Activated T-helper 2 cell treated with anti-CD3 and anti-CD28 coated beads, Interferon-gamma antibody, Interleukin-2, Interleukin-4, amounts not matched to agents 10 μg/mL and 5 μg/mL and 100 μg/mL, durations not matched to agents 14 hours and 24 hours and 36 hours (primary cell): Measurements from ENCODE around the gene ITLN1. TPM values are rescaled to one million over a fixed set of nuclear protein-coding genes. Genes with fewer than 3 reads are reported as not detected.
"Not testable (repeated sequence)": the region's sequence is repeated elsewhere in the genome, so short reads cannot be mapped to it uniquely, and the experiment has no call there.

ENCODE experiments used
- DNase-seq: peaks from one replicate; pipeline ENCODE4 v3.0.0; 2021; ENCODE audit warnings: low spot score
- H3K27ac Mint-ChIP-seq: one replicate; pipeline ENCODE4 v1.8.0; 2021; ENCODE audit warnings: mixed read lengths
- H3K27me3 Mint-ChIP-seq: one replicate; pipeline ENCODE4 v1.8.0; 2021; ENCODE audit warnings: low read depth, mixed read lengths
- H3K36me3 Mint-ChIP-seq: one replicate; pipeline ENCODE4 v1.8.0; 2021; ENCODE audit warnings: low read depth, mixed read lengths
- H3K4me1 Mint-ChIP-seq: one replicate; pipeline ENCODE4 v1.8.0; 2021; ENCODE audit warnings: low read depth, mixed read lengths
- H3K4me3 Mint-ChIP-seq: one replicate; pipeline ENCODE4 v1.8.0; 2021; ENCODE audit warnings: low read depth, mild to moderate bottlenecking, moderate library complexity, mixed read lengths
- H3K9me3 Mint-ChIP-seq: one replicate; pipeline ENCODE4 v1.8.0; 2021; ENCODE audit warnings: mixed read lengths
- intact Hi-C: fragments of 100-400 bp; cut with micrococcal nuclease; formaldehyde crosslinking; loops from one replicate; pipeline ENCODE4 v1.15.1; 2023
- total RNA-seq: library from RNA; stranded (reverse); gene quantifications from 2 replicates; pipeline ENCODE4 v1.2.3, GENCODE V29; 2022

Gene ITLN1
- total RNA-seq: not detected in 2 replicates

- intact Hi-C loops: loop anchor here (2.0 kb wide), 1 partner anchor 48 kb away; no protein-coding TSS in a partner anchor
- H3K27me3 Mint-ChIP-seq: peaks cover 13% of the 10 kb centered on the region
These were observed at the start of gene ITLN1 for GRCh38 chr1:160885042-160885441. Gene ITLN1, minus strand, starts transcription at chr1:160885180. Its CDS starts 303 bp downstream, at chr1:160884877.

GRCh38 chr1:160933305-160933704 is 48.3 kb upstream of the ITLN1 start:
- intact Hi-C loops, H3K9me3 Mint-ChIP-seq, H3K27ac Mint-ChIP-seq, DNase-seq, H3K4me1 Mint-ChIP-seq, H3K4me3 Mint-ChIP-seq, H3K36me3 Mint-ChIP-seq: not testable (repeated sequence)
- peaks cover 23% of the 10 kb centered on the region for H3K27me3 Mint-ChIP-seq

More at GRCh38 chr1:160885042-160885441, at the start of gene ITLN1:
- Mint-ChIP-seq H3K4me3 (no peak within 1 kb of the TSS), H3K36me3 (no peaks in the 10 kb centered on the region), H3K4me1 (peaks cover 4% of the 10 kb centered on the region), H3K27ac (no peak within 1 kb of the TSS), H3K9me3 (no peaks in the 10 kb centered on the region)
- no peak for DNase-seq

GRCh38 chr1:160925652-160926244 is 40.8 kb upstream of the ITLN1 start:
- H3K36me3 Mint-ChIP-seq: no peaks in the 10 kb centered on the region
- H3K4me1 Mint-ChIP-seq: no peaks in the 10 kb centered on the region
- H3K4me3 Mint-ChIP-seq: no peak overlapping the region
- intact Hi-C loops: no loop called here
- H3K9me3 Mint-ChIP-seq: peaks cover 21% of the 10 kb centered on the region
- H3K27ac Mint-ChIP-seq: no peak overlapping the region
- H3K27me3 Mint-ChIP-seq: peaks cover 5% of the 10 kb centered on the region
- no peak for DNase-seq

- Mint-ChIP-seq H3K4me1 (no peaks in the 10 kb centered on the region), H3K36me3 (no peaks in the 10 kb centered on the region), H3K27ac (no peak overlapping the region), H3K27me3 (peaks cover 6% of the 10 kb centered on the region), H3K4me3 (no peak overlapping the region), H3K9me3 (peaks cover 26% of the 10 kb centered on the region)
- no peak for DNase-seq
- intact Hi-C loops: no loop called here
These were observed 40.0 kb upstream of the ITLN1 start for GRCh38 chr1:160924791-160925651.

GRCh38 chr1:160916666-160917065 is 31.7 kb upstream of the ITLN1 start:
- H3K27ac Mint-ChIP-seq: no peak overlapping the region
- peaks cover 20% of the 10 kb centered on the region for H3K9me3 Mint-ChIP-seq
- intact Hi-C loops: no loop called here
- no peak overlapping the region for H3K4me3 Mint-ChIP-seq
- no peak for DNase-seq
- H3K27me3 Mint-ChIP-seq: peaks cover 26% of the 10 kb centered on the region
- H3K4me1 Mint-ChIP-seq: no peaks in the 10 kb centered on the region
- no peaks in the 10 kb centered on the region for H3K36me3 Mint-ChIP-seq

- DNase-seq, H3K9me3 Mint-ChIP-seq, H3K36me3 Mint-ChIP-seq, H3K27ac Mint-ChIP-seq, H3K4me3 Mint-ChIP-seq, H3K4me1 Mint-ChIP-seq, intact Hi-C loops: not testable (repeated sequence)
- peaks cover 18% of the 10 kb centered on the region for H3K27me3 Mint-ChIP-seq
These were observed 28.2 kb upstream of the ITLN1 start for GRCh38 chr1:160913229-160913628.

GRCh38 chr1:160911925-160912324 is 26.9 kb upstream of the ITLN1 start:
- Mint-ChIP-seq H3K27ac (no peak overlapping the region), H3K4me1 (no peaks in the 10 kb centered on the region), H3K4me3 (no peak overlapping the region), H3K36me3 (no peaks in the 10 kb centered on the region), H3K9me3 (no peaks in the 10 kb centered on the region), H3K27me3 (peaks cover 18% of the 10 kb centered on the region)
- no peak for DNase-seq
- intact Hi-C loops: no loop called here

GRCh38 chr1:160911441-160911840 is 26.5 kb upstream of the ITLN1 start:
- Mint-ChIP-seq H3K4me3 (no peak overlapping the region), H3K9me3 (no peaks in the 10 kb centered on the region), H3K27ac (no peak overlapping the region), H3K36me3 (no peaks in the 10 kb centered on the region), H3K4me1 (no peaks in the 10 kb centered on the region), H3K27me3 (peaks cover 15% of the 10 kb centered on the region)
- intact Hi-C loops: no loop called here
- DNase-seq: no peak

GRCh38 chr1:160910170-160910750 is 25.3 kb upstream of the ITLN1 start:
- intact Hi-C loops: no loop called here
- Mint-ChIP-seq H3K27ac (no peak overlapping the region), H3K4me1 (no peaks in the 10 kb centered on the region), H3K36me3 (no peaks in the 10 kb centered on the region), H3K27me3 (peaks cover 18% of the 10 kb centered on the region), H3K4me3 (no peak overlapping the region), H3K9me3 (no peaks in the 10 kb centered on the region)
- no peak for DNase-seq

GRCh38 chr1:160907976-160908375 is 23.0 kb upstream of the ITLN1 start:
- Mint-ChIP-seq H3K27ac (no peak overlapping the region), H3K36me3 (no peaks in the 10 kb centered on the region), H3K4me1 (no peaks in the 10 kb centered on the region), H3K9me3 (no peaks in the 10 kb centered on the region), H3K27me3 (peaks cover 20% of the 10 kb centered on the region), H3K4me3 (no peak overlapping the region)
- DNase-seq: no peak
- intact Hi-C loops: no loop called here

- no peak for DNase-seq
- Mint-ChIP-seq H3K4me3 (no peak overlapping the region), H3K9me3 (peaks cover 2% of the 10 kb centered on the region), H3K4me1 (no peaks in the 10 kb centered on the region), H3K27me3 (peaks cover 27% of the 10 kb centered on the region), H3K36me3 (no peaks in the 10 kb centered on the region), H3K27ac (no peak overlapping the region)
- intact Hi-C loops: no loop called here
These were observed 20.6 kb upstream of the ITLN1 start for GRCh38 chr1:160905617-160905989.

GRCh38 chr1:160904783-160905616 is 20.0 kb upstream of the ITLN1 start:
- Mint-ChIP-seq H3K9me3 (peaks cover 5% of the 10 kb centered on the region), H3K27ac (no peak overlapping the region), H3K36me3 (no peaks in the 10 kb centered on the region), H3K27me3 (peaks cover 28% of the 10 kb centered on the region), H3K4me3 (no peak overlapping the region), H3K4me1 (no peaks in the 10 kb centered on the region)
- DNase-seq: no peak
- intact Hi-C loops: no loop called here
